Measurements from ENCODE around the gene BICD1. TPM values are rescaled to one million over a fixed set of nuclear protein-coding genes. Genes with fewer than 3 reads are reported as not detected.

BICD1 gene
- polyA plus RNA-seq, 2 of the 4 experiments (the other 2 are of a cell fraction), result 13.0 to 24.3 TPM

DNA sequence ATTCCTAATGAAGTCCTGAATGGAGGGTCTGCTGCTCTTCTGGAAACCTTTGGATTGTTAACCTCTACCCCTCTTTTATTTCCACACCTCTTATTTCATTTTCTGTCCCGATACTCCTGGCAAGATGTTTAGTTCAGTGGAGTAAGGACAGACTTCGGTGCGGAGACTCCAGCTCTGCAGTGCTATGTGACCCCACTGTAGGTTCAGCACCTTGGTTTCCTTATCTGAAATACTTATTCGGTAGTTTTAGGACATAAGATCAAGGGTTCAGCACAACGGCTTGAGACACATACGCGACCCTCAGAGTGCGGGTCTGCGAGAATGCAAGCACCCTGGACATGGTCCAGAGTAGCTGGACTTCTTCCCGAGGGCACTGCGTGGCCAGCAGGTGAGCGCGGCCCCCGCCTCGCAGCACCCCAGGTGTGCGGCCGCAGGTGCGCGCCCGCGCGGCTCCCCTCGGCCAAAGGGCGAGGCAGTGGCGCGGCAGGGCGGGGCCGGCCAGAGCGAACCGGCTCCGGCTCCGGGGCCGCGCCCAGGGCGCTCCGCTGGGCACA lies 292.2 kb downstream of the BICD1 start:
- POLR2A ChIA-PET, result interaction anchor here (2.3 kb wide), 1 partner anchor 38 kb away, joined by 9 read pairs; no protein-coding TSS in a partner anchor
- ATAC-seq, result no peak; a peak in 1 of 6 replicates

DNA sequence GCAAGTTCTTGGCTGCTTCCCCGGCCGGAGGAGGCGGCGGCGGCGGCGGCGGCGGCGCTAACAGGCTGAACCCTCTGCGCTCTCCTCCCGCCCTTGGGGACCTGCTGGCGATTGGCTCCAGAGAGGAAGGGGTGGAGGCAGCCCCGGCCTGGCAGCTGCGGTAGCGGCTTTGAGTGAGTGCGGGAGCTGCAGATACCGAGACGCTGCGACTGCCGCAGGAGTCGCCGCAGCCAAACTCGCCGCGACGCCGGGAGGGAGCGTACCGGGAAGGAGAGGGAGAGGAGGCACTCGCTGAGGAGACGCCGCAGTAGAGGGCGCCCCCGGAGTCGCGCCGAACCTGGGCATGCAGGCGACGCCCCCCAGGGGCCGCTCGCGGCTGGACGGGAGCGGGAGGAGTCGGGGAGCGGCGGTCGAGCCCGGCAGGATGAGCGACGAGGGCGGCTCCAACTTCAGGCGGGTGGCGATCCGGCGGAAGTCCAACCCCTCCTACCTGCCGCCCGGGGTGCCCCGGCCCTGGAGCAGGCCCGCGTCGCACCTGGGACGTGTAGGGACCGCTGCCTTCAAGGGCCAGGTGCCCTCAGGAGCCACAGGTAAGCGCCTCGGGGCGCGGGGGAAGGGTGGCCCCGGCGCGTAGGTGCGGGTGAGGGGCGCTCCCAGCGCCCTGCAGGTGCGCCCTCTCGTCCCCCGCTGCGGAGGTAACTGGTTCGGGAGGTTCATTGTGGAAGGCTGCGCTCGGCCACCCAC lies 292.9 kb downstream of the BICD1 start, which contains the start of gene FGD4:
FGD4 (plus strand) TSS at position 189 of the 744 bp plus-strand sequence.
- DNase-seq (ENCODE audit: low read depth in 1 of 2, low spot score in 1 of 2) (peak; percentile 88 to 91), FAIRE-seq (no peak), ATAC-seq (peak; percentile 94 to 97)
- 1% methylated on average over 18 of the region's 82 CpGs for WGBS (ENCODE audit: missing lambda C conversion rate)
- Histone ChIP-seq H3K27ac (peak within 1 kb of the TSS; percentile 85 to 88), H3K4me3 (peak within 1 kb of the TSS; percentile 83), H3K4me1 (peaks cover 15% of the 10 kb centered on the region; the same call in 2 of the 3 replicates), H3K4me2 (peak within 1 kb of the TSS; percentile 100), H3K9me3 (no peaks in the 10 kb centered on the region)
- POLR2A ChIA-PET, result interaction anchor here (0.6 to 2.3 kb wide), 2 partner anchors 15 to 37 kb away, joined by 4 to 9 read pairs; no protein-coding TSS in a partner anchor
- CTCF ChIA-PET, result interaction anchor here (0.7 to 5.2 kb wide), 28 partner anchors 9 to 747 kb away, joined by 3 to 29 read pairs (median 4); partner anchors contain the start of gene YARS2
- TF ChIP-seq MYC (IDR thresholded peaks at IDR 0.05; ENCODE audit: borderline replicate concordance, low read length) (no peak), RARB (CRISPR knock-in tag; IDR thresholded peaks at IDR 0.05) (no peak), BHLHE40 (IDR thresholded peaks at IDR 0.05; ENCODE audit: low read depth, low read length) (no peak), RFX5 (IDR thresholded peaks at IDR 0.05) (no peak), NPAS2 (CRISPR knock-in tag; IDR thresholded peaks at IDR 0.05; ENCODE audit: borderline replicate concordance) (no peak), TFCP2L1 (CRISPR knock-in tag; IDR thresholded peaks at IDR 0.05) (no peak), CHD4 (IDR thresholded peaks at IDR 0.05; ENCODE audit: borderline replicate concordance) (no peak), HOXB13 (CRISPR knock-in tag; IDR thresholded peaks at IDR 0.05; ENCODE audit: low read depth) (no peak), FOXS1 (CRISPR knock-in tag; IDR thresholded peaks at IDR 0.05) (no peak), CBX2 (IDR thresholded peaks at IDR 0.05; ENCODE audit: borderline replicate concordance, low read depth) (no peak), JUN (IDR thresholded peaks at IDR 0.05) (peak in 1 of 2 experiments; percentile 51; a peak in 2 of 5 replicates), ZSCAN20 (CRISPR knock-in tag; IDR thresholded peaks at IDR 0.05) (no peak), RAD21 (conservative IDR thresholded peaks at IDR 0.05 in 1 of 2, IDR thresholded peaks at IDR 0.05 in 1 of 2) (peak; percentile 49 to 67), SREBF2 (IDR thresholded peaks at IDR 0.05) (no peak), EHMT2 (IDR thresholded peaks at IDR 0.05; ENCODE audit: low read depth) (no peak), PHF8 (IDR thresholded peaks at IDR 0.05; ENCODE audit: borderline replicate concordance, low read depth) (no peak), CEBPB (IDR thresholded peaks at IDR 0.05) (no peak), KDM1A (IDR thresholded peaks at IDR 0.05; ENCODE audit: low read depth) (no peak), NFE2L2 (conservative IDR thresholded peaks at IDR 0.05; ENCODE audit: low read length) (no peak), SMC3 (IDR thresholded peaks at IDR 0.05) (peak; percentile 72), KDM5A (IDR thresholded peaks at IDR 0.05) (no peak), CHD2 (IDR thresholded peaks at IDR 0.05; ENCODE audit: low read length, partially characterized antibody) (no peak), EP300 (IDR thresholded peaks at IDR 0.05) (no peak)
- TF ChIP-seq, protein P1, sequence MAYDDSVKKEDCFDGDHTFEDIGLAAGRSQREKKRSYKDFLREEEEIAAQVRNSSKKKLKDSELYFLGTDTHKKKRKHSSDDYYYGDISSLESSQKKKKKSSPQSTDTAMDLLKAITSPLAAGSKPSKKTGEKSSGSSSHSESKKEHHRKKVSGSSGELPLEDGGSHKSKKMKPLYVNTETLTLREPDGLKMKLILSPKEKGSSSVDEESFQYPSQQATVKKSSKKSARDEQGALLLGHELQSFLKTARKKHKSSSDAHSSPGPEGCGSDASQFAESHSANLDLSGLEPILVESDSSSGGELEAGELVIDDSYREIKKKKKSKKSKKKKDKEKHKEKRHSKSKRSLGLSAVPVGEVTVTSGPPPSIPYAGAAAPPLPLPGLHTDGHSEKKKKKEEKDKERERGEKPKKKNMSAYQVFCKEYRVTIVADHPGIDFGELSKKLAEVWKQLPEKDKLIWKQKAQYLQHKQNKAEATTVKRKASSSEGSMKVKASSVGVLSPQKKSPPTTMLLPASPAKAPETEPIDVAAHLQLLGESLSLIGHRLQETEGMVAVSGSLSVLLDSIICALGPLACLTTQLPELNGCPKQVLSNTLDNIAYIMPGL (CRISPR knock-in tag; IDR thresholded peaks at IDR 0.05; ENCODE audit: borderline replicate concordance), result no peak; the same call in 1 of the 2 replicates
- TF ChIP-seq, protein P2, sequence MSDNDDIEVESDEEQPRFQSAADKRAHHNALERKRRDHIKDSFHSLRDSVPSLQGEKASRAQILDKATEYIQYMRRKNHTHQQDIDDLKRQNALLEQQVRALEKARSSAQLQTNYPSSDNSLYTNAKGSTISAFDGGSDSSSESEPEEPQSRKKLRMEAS (IDR thresholded peaks at IDR 0.05), result peak; percentile 56; the same call in 1 of the 2 replicates
- TF ChIP-seq, protein P3, sequence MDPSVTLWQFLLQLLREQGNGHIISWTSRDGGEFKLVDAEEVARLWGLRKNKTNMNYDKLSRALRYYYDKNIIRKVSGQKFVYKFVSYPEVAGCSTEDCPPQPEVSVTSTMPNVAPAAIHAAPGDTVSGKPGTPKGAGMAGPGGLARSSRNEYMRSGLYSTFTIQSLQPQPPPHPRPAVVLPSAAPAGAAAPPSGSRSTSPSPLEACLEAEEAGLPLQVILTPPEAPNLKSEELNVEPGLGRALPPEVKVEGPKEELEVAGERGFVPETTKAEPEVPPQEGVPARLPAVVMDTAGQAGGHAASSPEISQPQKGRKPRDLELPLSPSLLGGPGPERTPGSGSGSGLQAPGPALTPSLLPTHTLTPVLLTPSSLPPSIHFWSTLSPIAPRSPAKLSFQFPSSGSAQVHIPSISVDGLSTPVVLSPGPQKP (IDR thresholded peaks at IDR 0.05; ENCODE audit: low read depth, low read length), result no peak
- TF ChIP-seq, protein P4, sequence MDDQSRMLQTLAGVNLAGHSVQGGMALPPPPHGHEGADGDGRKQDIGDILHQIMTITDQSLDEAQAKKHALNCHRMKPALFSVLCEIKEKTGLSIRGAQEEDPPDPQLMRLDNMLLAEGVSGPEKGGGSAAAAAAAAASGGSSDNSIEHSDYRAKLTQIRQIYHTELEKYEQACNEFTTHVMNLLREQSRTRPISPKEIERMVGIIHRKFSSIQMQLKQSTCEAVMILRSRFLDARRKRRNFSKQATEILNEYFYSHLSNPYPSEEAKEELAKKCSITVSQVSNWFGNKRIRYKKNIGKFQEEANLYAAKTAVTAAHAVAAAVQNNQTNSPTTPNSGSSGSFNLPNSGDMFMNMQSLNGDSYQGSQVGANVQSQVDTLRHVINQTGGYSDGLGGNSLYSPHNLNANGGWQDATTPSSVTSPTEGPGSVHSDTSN (IDR thresholded peaks at IDR 0.05), result no peak
- TF ChIP-seq, protein P5, sequence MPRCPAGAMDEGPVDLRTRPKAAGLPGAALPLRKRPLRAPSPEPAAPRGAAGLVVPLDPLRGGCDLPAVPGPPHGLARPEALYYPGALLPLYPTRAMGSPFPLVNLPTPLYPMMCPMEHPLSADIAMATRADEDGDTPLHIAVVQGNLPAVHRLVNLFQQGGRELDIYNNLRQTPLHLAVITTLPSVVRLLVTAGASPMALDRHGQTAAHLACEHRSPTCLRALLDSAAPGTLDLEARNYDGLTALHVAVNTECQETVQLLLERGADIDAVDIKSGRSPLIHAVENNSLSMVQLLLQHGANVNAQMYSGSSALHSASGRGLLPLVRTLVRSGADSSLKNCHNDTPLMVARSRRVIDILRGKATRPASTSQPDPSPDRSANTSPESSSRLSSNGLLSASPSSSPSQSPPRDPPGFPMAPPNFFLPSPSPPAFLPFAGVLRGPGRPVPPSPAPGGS (IDR thresholded peaks at IDR 0.05), result no peak

More for the DNA sequence above, 292.2 kb downstream of the BICD1 start:
- H3K4me2 ChIP-seq, result peak overlapping the region; percentile 100
- H3K4me1 ChIP-seq, result peaks cover 15% of the 10 kb centered on the region; the same call in 2 of the 3 replicates
- H3K27ac ChIP-seq, result peak overlapping the region; percentile 85 to 88
- no peak for FAIRE-seq
- DNase-seq (ENCODE audit: low read depth in 1 of 2, low spot score in 1 of 2), result no peak
- peak overlapping the region; percentile 83 for H3K4me3 ChIP-seq
- H3K9me3 ChIP-seq, result no peaks in the 10 kb centered on the region
- 26% methylated on average over 7 of the region's 36 CpGs for WGBS (ENCODE audit: missing lambda C conversion rate)
- TF ChIP-seq CBX8 (IDR thresholded peaks at IDR 0.05) (no peak), MYC (IDR thresholded peaks at IDR 0.05; ENCODE audit: borderline replicate concordance, low read length) (no peak), SREBF2 (IDR thresholded peaks at IDR 0.05) (no peak), CEBPB (IDR thresholded peaks at IDR 0.05) (no peak), RFX5 (IDR thresholded peaks at IDR 0.05) (0 out of 2 replicates have a peak, but pooled peaks have one; percentile 23), MAFK (IDR thresholded peaks at IDR 0.05; ENCODE audit: partially characterized antibody) (no peak), NPAS2 (CRISPR knock-in tag; IDR thresholded peaks at IDR 0.05; ENCODE audit: borderline replicate concordance) (no peak)
- CTCF ChIA-PET, result interaction anchor here (0.6 to 5.2 kb wide), 23 partner anchors 10 to 1822 kb away, joined by 3 to 29 read pairs (median 4); partner anchors contain the start of gene YARS2
